Measurements from ENCODE around the gene MOSPD3. TPM values are rescaled to one million over a fixed set of nuclear protein-coding genes. Genes with fewer than 3 reads are reported as not detected.

MOSPD3 gene
- total RNA-seq, 2 donors from 2014 or later: 11.0 to 13.3 TPM

GRCh38 chr7:100573691-100574361 lies 38.5 kb upstream of the MOSPD3 start, which contains the start of gene SAP25:
Gene SAP25 (minus strand): TSS chr7:100573900. CDS start chr7:100573742, 158 bp downstream.
- intact Hi-C loops (cut with DNase I): loop anchor here in 1 of 2 donors (10.0 kb wide), 1 partner anchor 111 kb away; no protein-coding TSS in a partner anchor
- DNase-seq (no peak), ATAC-seq (no peak)

- intact Hi-C loops (cut with DNase I): loop anchor here in 1 of 2 donors (10.0 kb wide), 1 partner anchor 110 kb away; no protein-coding TSS in a partner anchor
- DNase-seq: no peak
- no peak for ATAC-seq
These were observed 37.8 kb upstream of the MOSPD3 start for GRCh38 chr7:100574362-100575205.

DNA sequence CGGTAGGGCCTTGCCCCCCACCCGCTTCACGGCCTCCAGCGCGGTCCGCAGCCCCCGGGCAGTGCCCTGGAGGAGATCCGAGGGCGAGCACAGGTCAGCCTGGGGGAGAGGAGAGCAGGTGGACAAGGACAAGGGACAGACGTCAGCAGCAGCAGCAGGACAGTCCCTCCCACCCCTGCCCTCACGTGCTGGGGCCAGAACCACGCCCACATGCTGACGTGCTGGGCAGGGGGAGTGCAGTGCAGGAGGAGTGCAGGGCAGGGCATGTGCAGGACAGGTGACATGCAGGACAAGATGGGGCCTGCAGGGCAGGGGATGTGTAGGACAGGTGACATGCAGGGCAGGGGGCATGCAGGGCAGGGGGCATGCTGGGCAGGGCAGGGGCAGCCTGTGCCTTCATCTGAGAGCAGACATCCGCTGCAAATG lies 37.1 kb upstream of the MOSPD3 start:
- ATAC-seq: no peak
- no peak for DNase-seq
- intact Hi-C loops (cut with DNase I): loop anchor here in 1 of 2 donors (10.0 kb wide), 1 partner anchor 110 kb away; no protein-coding TSS in a partner anchor

- DNase-seq: no peak
- no peak for ATAC-seq
- intact Hi-C loops (cut with DNase I): loop anchor here in 1 of 2 donors (10.0 kb wide), 1 partner anchor 109 kb away; no protein-coding TSS in a partner anchor
These were observed 36.5 kb upstream of the MOSPD3 start for GRCh38 chr7:100575746-100576383.

DNA sequence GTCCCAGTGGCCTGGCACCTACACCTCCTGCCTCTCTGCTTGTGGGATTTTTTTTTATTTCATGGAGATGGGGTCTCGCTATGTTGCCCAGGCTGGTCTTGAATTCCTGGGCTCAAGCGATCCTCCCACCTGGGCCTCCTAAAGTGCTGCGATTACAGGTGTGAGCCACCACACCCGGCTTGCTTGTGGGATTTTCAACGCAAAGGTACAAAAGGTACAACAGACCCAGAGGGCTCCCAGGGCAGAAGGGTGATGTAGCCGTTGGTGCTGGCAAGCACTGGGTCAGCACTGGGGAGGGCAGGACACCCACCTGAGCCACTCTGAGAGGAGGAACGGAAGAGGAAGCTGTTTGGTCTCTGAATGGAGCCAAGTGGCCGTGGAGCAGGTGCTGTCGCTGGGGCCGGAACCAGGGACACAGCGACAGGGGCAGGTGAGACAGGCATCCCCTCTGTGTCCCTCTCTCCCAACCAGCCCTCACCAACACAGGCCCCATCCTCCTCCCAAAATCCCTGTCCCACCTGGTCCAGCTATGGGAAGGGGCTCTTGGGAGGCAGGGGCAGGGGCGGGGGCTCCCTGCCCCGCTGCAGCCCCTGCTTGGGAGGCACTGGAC lies 35.9 kb upstream of the MOSPD3 start:
- intact Hi-C loops (cut with DNase I): loop anchor here in 1 of 2 donors (10.0 kb wide), 1 partner anchor 108 kb away; no protein-coding TSS in a partner anchor
- no peak for ATAC-seq
- no peak for DNase-seq

DNA sequence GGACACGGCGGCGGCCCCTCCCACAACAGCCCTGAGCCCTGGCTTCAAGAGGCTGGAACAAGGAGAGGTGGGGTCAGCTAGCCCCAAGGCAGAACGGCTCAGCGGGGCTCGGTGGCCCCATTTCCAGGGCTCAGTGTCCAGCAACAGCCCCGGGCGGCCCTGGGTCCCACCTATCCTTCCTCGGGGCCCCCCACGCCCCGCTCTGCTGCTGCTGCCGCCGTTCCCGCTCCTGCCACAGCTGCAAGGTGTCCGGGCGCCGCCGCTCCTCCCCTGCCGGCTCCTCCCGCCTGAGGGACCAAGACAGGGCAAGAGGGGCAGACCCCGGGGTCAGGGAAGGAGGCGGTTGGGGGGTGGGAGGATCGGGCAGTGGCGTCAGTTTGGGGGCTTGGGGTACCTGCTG lies 35.2 kb upstream of the MOSPD3 start:
- ATAC-seq (no peak), DNase-seq (no peak)
- intact Hi-C loops (cut with DNase I): loop anchor here in 1 of 2 donors (10.0 kb wide), 1 partner anchor 108 kb away; no protein-coding TSS in a partner anchor

DNA sequence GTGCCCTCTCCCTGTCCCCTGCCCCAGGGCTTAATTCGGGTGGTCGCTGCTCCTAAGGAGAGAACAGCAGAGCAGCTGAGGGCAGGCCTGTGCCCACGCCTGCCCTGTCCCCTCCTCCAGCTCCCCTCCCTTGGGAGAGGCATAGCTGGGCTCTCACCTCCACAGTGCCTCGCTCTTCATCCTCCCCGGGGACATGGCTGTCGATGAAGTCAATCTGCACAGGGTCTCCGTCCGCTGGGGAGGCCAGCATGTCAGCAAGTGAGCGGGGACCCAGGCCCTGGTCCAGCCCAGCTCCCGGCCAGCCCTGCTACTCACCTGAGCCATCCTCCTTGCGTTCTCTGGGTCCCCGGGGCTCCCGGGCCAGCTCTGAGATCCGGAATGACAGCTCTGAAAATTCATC lies 34.8 kb upstream of the MOSPD3 start:
- no peak for ATAC-seq
- no peak for DNase-seq
- intact Hi-C loops (cut with DNase I): loop anchor here in 1 of 2 donors (10.0 kb wide), 1 partner anchor 107 kb away; no protein-coding TSS in a partner anchor

- DNase-seq: no peak
- intact Hi-C loops (cut with DNase I): loop anchor here in 1 of 2 donors (10.0 kb wide), 1 partner anchor 106 kb away; no protein-coding TSS in a partner anchor
These were observed 33.8 kb upstream of the MOSPD3 start for GRCh38 chr7:100578246-100579183.

GRCh38 chr7:100580466-100581283 lies 31.7 kb upstream of the MOSPD3 start:
- no peak for DNase-seq
- intact Hi-C loops (cut with DNase I): no loop called here

More at GRCh38 chr7:100578246-100579183, 33.8 kb upstream of the MOSPD3 start:
- no peak for ATAC-seq

GRCh38 chr7:100582041-100582579 lies 30.2 kb upstream of the MOSPD3 start:
- intact Hi-C loops (cut with DNase I): no loop called here
- ATAC-seq (no peak), DNase-seq (no peak)

More at GRCh38 chr7:100580466-100581283, 31.7 kb upstream of the MOSPD3 start:
- ATAC-seq: no peak

GRCh38 chr7:100582650-100583049 lies 29.7 kb upstream of the MOSPD3 start:
- intact Hi-C loops (cut with DNase I): no loop called here
- DNase-seq (no peak), ATAC-seq (no peak)

- intact Hi-C loops (cut with DNase I): no loop called here
- ATAC-seq: no peak
These were observed 28.9 kb upstream of the MOSPD3 start for GRCh38 chr7:100583132-100584053.

DNA sequence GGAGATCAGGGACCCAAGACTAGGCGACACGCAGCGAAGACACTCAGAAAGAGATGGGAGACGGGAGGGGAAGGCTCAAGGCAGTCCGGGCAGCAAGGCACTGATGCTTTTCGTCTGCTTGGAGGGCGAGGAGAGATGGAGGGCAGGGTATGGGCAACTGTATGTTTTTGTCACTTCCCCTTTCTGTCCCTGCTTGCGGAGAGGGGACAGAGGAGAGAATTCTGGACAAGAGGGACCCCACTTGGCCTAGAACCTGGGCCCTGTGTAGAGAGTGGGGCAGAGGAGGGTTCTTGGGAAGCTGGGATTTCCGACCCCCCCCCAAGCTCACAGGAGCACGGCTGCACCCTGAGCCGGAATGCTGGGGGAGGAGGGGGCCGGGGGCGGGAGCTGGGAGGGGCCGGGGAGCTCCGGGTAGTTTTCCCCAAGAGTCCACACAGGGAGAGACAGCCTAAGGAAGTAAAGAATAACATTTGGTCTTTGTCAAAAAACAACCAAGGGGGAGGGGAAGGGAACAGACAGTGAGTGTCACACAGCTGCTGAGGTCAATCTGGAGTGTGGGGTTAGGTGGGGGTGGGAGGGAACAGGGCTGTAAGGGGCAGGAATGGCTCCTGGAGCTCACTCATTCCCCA lies 28.2 kb upstream of the MOSPD3 start:
- intact Hi-C loops (cut with DNase I): no loop called here
- no peak for ATAC-seq
- no peak for DNase-seq

More at GRCh38 chr7:100583132-100584053, 28.9 kb upstream of the MOSPD3 start:
- peak; percentile 66 for DNase-seq

DNA sequence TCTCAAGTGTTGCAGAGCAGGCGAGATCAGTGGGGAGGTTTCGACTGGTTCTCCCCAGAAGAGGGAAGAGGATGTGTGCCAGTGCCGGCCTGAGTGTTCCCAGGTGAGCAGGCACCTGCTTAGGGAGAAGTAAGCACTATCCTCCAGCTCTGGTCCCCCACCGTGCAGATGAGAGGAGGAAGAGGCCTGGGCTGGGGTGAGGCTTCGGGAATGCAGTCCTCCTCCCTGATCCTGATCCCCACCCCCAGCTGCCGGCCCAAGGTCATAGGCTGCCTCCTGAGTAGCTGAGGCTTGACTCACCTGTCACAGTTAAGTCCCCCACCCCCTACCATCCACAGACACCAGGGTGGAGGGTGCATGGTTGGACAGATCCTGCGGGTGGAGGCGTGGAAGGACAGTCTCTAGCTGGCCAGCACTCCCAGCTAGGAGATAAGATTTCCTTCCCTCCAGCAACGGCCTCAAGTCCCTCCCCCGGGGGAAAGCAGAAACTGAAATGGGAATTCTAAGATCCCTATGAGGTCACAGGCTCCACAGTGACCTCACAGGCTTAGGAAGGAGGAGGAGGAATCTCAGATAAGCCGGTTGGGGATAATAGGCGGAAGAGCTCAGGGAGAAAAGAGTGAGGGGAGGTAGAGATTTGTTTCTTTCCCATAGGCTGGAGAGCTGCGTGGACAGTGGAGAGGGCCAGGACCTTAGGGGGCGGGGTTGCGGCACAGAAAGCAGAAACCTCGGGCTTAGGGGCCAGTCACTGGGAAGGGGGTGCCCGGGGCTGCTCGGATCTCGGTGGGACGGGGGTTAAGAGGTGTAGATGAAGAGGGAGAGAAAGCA lies 27.4 kb upstream of the MOSPD3 start:
- DNase-seq: peak; percentile 66
- intact Hi-C loops (cut with DNase I): no loop called here
- peak; percentile 0 to 11 for ATAC-seq

All from left cardiac atrium (tissue), 4 donors.